HG02981 (cell line): Measurements from ENCODE around the gene PGAP2.
A peak's percentile ranks its signal among the peaks of the same experiment; 100 is the strongest.
"Not testable (repeated sequence)": the region's sequence is repeated elsewhere in the genome, so short reads cannot be mapped to it uniquely, and the experiment has no call there.

ENCODE experiments used
- ATAC-seq: cut with Tn5 transposase; IDR thresholded peaks from one replicate; pipeline ENCODE4 v1.9.1; 2021; ENCODE audit warnings: mild to moderate bottlenecking, moderate library complexity; ENCODE audit not compliant: unreplicated experiment

The PGAP2 gene

DNA sequence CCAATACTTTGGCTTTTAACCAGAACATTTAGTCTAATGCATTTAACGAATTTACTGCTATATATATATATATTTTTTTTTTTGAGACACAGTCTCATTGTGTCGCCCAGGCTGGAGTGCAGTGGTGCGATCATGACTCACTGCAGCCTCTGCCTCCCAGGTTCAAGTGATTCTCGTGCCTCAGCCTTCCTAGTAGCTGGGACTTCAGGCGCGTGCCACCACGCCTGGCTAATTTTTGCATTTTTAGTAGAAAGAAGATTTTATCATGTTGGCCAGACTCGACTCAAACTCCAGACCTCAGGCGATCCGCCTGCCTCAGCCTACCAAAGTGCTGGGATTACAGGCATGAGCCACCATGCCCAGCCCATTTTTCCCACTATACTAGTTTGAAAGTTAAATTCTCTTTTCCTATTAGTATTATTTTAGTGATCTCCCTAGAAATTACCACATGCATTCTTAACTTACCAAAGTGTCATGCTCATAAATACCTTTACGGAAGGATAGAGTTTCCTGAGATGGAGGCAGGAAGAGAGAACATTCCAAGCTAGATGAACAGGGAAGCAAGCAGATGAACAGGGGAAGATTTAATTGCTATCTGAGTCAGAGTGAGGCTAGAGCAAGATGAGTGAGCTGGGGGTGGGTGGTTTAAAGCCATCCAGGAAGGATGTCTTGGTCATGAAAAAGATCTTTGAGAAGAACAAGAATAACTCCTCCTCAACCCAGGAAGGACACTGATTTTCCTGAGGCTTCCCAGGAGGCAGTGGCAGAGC is 4.4 kb upstream of the PGAP2 start:
- no peak for ATAC-seq

DNA sequence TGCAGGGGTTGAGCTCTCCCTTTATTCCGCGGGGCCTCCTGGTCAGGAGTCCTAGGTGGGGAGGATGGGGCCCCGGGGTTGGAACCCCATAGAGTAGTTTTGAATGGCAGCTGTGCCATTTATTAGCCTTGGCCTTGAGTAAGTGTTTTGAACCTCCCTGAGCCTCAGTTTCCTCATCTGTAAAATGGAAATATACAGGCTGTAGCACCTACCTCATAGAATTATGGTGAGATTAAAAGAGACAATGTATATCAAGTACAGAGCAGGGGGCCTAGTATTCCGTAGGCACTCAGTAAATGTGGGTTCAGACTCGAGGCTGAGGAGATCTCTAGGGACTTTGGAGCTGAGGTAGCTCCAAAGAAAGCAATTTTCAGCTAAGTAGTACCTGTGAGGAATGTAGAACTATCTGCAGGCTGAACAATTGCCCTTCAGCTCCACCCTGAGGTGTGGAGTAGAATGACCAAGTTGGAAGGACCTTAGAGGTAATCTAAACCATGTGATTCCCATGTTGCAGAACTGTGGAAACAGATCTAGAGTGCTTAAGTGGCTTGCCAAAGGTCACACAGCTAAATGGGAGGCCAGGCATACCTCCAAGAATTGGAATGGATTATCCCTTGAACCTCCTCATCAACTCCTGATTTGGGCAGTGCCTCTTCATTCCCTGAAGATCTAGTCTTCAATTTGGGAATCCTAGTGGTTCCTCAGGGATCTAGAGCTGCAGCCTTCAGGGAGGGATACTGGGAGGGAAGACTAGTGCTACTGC is 682 bp downstream of the PGAP2 start:
- peak; percentile 67 for ATAC-seq

DNA sequence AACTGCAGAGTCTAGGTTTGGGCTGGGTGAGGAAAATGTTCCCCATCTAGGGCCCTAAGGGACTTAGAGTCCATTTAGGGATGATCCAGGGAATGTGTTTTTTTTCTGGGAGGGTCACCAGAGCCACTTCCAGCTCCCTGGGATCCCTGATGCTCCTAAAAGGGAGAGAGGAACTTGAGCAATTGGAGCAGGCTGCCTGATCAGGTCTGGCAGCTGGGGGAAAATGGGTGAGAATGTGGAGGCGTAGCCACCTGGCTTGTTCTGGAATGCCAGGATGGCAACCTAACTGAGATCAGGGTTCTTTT is 1.2 kb downstream of the PGAP2 start:
- ATAC-seq = no peak

DNA sequence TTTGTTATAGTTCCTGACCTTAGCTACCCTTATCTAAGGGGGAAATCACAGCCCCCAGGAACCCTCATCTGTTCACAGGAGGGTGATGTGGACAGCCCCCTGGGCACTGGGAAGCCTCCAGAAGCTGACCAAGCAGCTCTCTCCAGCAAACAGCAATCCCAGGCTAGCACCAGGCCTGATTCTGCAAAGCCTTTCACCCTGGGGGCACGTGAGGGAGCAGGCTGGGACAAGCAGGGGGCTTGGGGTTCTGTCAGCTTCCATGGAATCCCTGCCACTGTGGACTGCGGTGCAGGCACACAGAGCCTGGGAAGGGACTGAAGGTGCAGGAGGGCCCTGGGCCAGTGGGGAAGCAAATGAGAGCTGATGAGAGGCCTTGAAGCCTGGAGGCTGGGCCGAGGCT is 2.1 kb downstream of the PGAP2 start:
- ATAC-seq = no peak

DNA sequence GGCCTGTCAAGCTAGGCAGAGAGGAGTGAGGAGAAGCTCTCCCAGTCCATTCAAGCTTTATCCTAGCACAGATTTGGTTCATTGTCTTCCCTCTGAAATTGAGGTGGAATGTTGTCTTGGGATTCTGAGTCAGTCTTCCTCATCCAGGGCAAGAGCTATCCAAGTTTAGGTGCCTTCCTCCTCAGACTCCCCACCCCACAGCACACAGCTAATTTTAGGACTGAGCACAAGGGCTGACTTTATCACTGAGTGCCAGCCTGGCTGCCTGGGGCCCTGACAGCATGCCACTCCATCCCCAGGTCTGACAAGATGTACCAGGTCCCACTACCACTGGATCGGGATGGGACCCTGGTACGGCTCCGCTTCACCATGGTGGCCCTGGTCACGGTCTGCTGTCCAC is 2.6 kb downstream of the PGAP2 start:
- ATAC-seq = no peak

DNA sequence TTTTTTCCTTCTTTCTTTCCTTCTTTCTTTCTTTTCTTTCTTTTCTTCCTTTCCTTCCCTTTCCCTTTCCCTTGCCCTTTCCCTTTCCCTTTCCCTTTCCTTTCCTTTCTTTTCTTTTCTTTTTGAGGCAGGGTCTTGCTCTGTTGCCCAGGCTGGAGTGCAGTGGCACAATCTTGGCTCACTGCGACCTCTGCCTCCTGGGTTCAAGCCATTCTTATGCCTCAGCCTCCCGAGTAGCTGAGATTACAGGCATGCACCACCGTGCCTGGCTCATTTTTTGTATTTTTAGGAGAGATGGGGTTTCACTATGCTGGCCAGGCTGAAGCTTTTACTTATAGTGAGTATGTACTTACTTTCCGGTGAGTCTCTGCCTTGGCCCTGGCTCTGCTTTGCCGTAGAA is 6.5 kb downstream of the PGAP2 start:
- ATAC-seq = not testable (repeated sequence)

DNA sequence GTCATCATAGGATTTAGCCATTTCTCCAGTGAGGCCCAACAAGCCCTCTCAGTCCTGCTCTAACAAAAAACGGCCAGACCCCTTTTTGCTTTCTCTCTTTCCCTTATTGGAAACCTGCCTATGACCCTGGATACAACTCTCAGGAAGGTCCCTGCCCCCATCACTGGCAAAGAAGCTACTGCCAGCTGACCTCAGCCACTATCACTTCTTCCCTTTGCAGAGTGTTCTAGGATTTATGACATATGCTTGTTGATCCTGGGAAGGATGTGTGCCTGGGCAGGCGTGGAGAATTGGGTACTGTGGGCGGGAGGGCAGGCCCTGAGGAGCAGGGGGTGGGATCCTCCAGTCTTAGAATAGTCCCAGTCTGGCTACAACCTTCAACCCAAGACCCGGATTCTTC is 7.5 kb downstream of the PGAP2 start:
- ATAC-seq = no peak

DNA sequence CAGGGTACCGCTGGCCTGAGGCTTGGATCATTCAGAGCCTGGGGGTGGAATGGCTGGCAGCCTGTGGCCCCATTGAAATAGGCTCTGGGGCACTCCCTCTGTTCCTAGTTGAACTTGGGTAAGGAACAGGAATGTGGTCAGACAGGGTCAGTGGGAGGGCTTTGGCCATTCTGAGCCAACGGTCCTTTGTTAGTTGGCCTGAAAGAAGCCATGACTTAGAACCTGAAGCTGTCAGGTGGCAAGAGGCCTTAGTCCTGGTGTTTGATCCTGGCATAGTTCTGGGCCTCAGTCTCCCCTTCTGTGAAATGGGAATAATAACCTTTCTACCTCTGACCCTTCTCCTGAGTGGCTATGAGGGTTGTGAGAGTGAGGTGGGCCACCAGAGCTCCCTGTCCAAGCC is 8.3 kb downstream of the PGAP2 start:
- ATAC-seq = no peak

DNA sequence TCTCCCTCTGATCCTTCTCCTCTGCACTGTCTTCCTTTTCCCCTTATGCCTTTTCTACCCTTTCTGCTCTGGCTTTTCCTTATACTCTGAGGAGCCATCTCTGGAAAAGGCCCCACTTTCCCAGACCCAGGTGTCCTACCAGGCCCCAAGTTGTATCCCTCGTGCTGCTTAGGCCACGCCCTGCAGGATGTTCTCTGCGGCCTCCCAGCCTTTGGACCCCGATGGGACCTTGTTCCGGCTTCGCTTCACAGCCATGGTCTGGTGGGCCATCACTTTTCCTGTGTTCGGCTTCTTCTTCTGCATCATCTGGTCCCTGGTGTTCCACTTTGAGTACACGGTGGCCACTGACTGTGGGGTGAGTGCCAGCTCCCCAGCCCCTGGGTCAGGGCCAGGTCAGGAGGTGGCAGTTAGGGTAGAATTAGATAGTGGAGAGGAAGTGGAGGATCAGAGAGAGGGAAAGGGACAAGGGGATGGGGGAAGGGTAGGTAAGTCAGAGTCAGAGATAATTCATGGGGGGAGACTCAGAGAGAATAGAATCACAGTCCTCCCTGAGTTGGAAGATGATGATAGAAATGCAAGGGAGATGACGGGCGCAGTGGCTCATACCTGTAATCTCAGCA is 8.9 kb downstream of the PGAP2 start:
- ATAC-seq = no peak

DNA sequence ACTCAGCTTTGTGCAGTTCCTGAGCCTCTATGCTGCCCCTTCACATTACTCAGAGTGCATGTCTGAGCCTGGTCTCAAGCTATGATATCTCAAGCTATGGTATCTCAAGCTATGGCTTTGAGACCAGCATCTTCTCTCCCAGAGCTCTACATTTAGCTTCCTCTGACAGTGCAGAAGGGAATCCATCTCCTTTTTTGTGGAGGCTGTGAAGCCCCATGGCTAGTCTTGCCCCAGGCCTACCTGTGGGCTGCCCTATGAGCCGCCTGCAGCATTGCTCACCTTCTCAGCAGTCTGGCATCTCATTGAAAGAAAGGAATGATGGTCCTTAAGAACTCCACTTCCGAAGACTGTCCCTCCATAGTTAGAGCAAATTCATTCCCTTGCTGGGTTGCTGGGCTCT is 12.6 kb downstream of the PGAP2 start:
- ATAC-seq = no peak

DNA sequence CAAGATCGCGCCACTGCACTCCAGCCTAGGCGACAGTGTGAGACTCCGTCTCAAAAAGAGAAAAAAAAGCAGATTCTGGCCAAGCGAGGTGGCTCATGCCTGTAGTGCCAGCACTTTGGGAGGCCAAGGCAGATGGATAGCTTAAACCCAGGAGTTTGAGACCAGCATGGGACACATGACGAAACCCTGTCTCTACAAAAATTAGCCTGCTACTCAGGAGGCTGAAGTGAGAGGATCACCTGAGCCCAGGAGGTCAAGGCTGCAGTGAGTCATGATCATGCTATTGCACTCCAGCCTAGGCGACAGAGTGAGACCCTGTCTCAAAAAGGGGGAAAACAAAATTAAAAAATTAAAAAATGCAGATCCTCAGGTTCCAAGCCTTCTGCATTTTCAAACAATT is 14.0 kb downstream of the PGAP2 start:
- no peak for ATAC-seq

DNA sequence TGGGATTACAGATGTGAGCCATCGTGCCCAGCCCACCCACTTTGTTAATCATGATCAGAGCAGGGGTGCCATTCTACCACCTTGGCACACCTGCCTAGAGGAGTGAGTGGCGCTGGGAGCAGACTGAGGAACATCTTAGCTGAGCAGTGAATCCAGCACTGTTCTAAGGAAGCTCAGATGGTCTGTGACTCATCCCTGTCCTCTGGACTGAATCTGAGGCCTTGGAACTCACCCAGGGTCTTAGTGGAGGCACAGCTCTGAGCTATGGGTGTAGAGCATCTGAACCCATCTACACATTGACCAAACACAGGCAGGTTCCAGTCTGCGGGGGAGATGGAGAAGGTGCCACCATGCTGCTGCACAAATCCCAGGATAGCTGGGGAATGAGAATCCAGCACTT is 14.9 kb downstream of the PGAP2 start:
- ATAC-seq = no peak

DNA sequence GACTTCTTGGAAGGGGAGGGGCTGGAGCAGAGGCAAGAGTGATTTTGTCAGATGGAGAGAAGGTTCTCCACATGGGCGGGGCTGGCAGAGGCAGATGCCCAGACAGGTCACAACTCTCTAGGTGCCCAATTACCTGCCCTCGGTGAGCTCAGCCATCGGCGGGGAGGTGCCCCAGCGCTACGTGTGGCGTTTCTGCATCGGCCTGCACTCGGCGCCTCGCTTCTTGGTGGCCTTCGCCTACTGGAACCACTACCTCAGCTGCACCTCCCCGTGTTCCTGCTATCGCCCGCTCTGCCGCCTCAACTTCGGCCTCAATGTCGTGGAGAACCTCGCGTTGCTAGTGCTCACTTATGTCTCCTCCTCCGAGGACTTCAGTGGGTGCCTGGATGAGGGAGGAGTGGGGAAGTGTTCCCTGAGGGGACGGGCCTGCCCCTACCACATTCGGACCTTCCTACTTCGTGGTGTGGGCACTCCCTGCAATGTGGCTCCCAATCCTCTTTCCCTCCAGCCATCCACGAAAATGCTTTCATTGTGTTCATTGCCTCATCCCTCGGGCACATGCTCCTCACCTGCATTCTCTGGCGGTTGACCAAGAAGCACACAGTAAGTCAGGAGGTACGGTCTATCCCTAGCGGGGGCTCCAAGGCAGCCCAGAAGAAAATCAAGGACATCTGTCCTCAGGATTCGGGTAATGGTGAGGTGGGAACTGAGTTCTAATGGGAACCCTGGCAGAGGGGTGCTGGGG is 15.6 kb downstream of the PGAP2 start:
- no peak for ATAC-seq

DNA sequence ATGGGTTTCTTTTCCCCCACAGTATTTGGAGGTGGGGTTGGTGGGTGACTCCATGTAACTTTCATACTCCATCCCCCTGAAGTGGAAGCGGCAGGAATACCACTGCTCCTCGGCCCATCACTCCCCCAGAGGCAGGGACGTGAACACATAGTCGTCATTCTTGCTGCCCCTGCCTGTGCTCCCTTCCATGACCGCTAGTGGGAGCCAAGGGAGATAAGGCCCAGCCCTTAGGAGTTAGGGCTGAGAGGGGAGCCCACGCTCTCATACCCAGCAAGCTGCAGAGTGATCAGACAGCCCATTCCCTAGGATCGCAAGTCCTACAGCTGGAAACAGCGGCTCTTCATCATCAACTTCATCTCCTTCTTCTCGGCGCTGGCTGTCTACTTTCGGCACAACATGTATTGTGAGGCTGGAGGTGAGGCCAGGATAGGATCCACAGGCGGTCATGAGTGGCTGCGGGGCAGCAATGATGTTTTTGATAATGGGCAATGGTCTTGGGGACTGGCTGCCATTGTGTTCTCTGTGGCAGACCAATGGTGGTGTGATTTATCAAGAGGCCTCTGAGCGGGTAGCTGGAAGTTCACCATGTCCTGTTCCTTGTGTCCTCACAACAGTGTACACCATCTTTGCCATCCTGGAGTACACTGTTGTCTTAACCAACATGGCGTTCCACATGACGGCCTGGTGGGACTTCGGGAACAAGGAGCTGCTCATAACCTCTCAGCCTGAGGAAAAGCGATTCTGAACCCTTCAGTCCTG is 16.5 kb downstream of the PGAP2 start:
- ATAC-seq = peak; percentile 85

DNA sequence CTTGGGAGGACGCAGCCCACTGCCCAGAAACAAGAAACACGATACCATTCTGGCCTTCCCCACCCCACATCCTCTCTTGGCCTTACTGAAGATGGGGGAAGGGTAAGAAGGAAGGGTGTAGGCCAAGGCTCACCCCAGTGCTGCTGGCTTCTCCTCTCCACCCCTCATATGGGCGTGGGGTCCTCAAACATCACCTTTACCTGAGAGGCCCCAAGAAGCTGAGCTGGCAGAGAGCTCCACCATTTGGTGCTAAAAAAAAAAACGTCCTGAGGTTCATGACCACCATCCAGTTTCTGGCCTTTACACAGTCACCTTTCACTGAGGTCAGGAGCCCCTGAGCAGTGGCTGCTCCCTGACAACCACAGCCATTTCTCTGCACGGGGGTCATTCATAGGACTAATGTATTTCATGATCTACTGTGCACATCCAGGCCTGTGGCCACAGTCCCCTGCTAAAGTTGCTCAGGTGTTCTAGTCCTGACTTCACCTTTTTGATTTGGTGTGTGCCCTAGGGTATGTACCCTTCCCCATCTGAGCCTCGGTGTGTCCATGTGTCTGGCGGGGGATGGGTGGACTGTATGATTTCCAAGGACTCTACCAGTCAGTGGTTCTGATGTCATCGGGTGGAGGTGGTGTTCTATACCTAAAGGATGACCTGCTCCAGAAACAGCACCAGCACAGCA is 17.3 kb downstream of the PGAP2 start:
- ATAC-seq = no peak

DNA sequence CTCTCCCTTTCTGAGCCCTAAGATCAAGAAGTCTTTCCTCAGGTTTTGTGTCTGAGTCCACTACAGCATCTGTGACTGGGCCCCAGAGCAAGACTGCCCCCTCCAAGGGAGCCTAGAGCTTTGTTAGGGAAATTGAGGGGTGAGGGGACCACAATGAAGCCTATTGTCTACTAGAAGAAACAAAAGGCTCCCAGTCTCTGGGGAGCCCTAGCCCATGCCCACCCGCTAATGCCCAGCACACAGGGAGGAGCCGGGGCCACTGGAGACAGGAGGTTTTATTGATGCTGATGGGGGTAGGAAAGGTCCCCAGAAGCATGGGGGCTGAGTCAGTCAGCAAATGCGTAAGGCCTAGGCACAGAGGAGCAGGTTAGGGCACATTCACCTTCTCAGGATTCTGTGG is 18.4 kb downstream of the PGAP2 start:
- no peak for ATAC-seq

DNA sequence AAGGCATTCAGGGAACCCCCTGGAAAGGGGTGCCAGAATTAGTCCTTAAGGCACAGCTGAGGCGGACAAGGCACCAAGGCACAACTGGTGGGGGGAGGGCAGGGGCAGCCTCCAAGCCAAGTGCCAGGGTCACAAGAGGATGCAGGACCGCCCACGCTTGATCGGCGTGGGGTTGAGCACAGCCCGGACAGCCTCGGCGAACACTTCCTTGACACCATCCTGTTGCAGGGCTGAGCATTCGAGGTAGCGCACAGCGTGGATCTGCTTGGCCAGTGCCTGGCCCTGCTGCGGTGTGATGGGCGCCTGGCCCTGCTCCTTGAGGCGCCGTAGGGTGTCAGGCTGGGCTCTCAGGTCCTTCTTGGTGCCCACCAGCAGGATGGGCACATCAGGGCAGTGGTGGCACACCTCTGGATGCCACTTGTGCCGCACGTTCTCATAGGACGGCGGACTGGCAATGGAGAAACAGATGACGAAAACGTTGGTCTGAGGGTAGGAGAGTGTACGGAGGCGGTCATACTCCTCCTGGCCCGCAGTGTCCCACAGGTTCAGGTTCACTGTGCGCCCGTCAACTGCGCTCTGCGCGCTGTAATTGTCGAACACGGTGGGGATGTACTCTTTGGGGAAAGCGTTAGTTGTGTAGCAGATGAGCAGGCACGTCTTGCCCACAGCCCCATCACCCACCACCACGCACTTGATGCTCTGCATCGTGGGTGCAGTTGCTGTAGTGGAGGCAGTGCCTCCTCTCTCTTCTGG is 19.2 kb downstream of the PGAP2 start:
- no peak for ATAC-seq

DNA sequence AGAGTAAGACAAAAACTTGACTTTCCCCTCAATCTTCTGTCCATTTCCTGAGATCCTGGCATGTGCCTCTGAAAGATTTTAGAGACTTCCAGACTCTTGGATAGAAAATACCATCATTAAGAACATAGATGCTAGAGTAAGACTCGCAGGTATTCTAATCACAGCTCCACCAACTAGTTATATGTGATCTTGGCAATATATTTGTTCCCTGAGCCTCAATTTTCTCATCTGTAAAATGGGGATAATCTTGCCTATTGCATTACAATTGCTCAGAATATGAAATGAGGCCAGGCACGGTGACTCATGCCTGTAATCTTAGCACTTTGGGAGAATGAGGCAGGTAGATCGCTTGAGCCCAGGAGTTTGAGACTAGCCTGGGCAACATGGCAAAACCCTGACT is 21.7 kb downstream of the PGAP2 start:
- no peak for ATAC-seq

DNA sequence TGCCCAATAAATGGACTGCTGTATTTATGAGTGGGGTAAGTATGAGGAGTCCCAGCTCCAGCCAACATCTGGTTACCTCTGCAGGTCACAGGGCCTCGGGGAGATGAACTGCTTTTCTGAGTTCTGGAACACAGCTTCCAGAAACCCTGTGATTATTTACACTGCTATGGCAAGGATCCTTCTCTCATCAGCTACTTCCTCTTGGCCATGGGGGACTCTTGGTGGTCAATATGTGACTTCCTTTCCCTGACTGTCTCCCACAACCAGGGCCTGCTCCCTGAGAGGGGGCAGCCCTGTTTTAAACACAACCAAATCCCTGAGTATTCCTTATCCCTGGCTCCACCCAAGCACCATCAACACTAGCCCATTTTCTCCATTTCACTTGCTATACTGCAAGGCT is 22.4 kb downstream of the PGAP2 start:
- ATAC-seq = no peak
